Caco-2 (cell line): Measurements from ENCODE around the gene NHERF2. TPM values are rescaled to one million over a fixed set of nuclear protein-coding genes. Genes with fewer than 3 reads are reported as not detected.

Experiments
- BruUV-seq: library from RNA; stranded (reverse); fragments of 400-500 nt; replicated peaks from 2 replicates; lab custom pipeline; 2021; lab: Mats Ljungman, UMichigan
- CTCF ChIA-PET: fragments of 300-600 bp; sonication (Branson Sonifier 250); formaldehyde crosslinking; loops from one replicate; lab custom pipeline; 2022; ENCODE audit warnings: antibody characterized with exemption; lab: Charles Lee
- POLR2A ChIA-PET: fragments of 300-600 bp; sonication (Branson Sonifier 250); formaldehyde crosslinking; loops from one replicate; lab custom pipeline; 2022; ENCODE audit warnings: antibody characterized with exemption; lab: Charles Lee
- DNase-seq, 2 experiments: peaks; one replicate each; pipeline versions ENCODE4 v3.0.0 to v3.0.0-alpha.2; 2020 to 2022
- H3K27me3 ChIP-seq: replicated peaks from 2 replicates; pipeline ENCODE4 v1.6.0; 2011; ENCODE audit warnings: low read length; ENCODE audit not compliant: control insufficient read depth, insufficient read depth
- H3K36me3 ChIP-seq: 2 replicates; pipeline ENCODE4 v1.5.1; 2011; ENCODE audit warnings: low read length; ENCODE audit not compliant: control insufficient read depth, insufficient read depth
- H3K4me1 ChIP-seq: fragments of 250-450 bp; sonication (Bioruptor Pico); 2 replicates; pipeline ENCODE4 v1.5.1; 2020; ENCODE audit warnings: mild to moderate bottlenecking
- H3K4me3 ChIP-seq: 2 replicates; pipeline ENCODE4 v1.5.1; 2011; ENCODE audit warnings: low read depth, mild to moderate bottlenecking, control low read depth, low read length
- H3K9me3 ChIP-seq: fragments of 250-450 bp; sonication (Bioruptor Pico); 2 replicates; pipeline ENCODE4 v1.5.1; 2020; ENCODE audit warnings: mild to moderate bottlenecking, moderate library complexity
- H3K27ac Mint-ChIP-seq: one replicate; pipeline ENCODE4 v1.8.0; 2022; ENCODE audit warnings: mixed read lengths; ENCODE audit not compliant: unreplicated experiment
- H3K27me3 Mint-ChIP-seq: one replicate; pipeline ENCODE4 v1.8.0; 2022; ENCODE audit warnings: mixed read lengths; ENCODE audit not compliant: insufficient read depth, unreplicated experiment
- H3K36me3 Mint-ChIP-seq: one replicate; pipeline ENCODE4 v1.8.0; 2022; ENCODE audit warnings: mild to moderate bottlenecking, mixed read lengths; ENCODE audit not compliant: insufficient read depth, unreplicated experiment
- H3K4me1 Mint-ChIP-seq: one replicate; pipeline ENCODE4 v1.8.0; 2022; ENCODE audit warnings: low read depth, mixed read lengths; ENCODE audit not compliant: unreplicated experiment
- H3K4me3 Mint-ChIP-seq: one replicate; pipeline ENCODE4 v1.8.0; 2022; ENCODE audit warnings: mild to moderate bottlenecking, moderate library complexity, mixed read lengths; ENCODE audit not compliant: unreplicated experiment
- H3K9me3 Mint-ChIP-seq: one replicate; pipeline ENCODE4 v1.8.0; 2022; ENCODE audit warnings: mixed read lengths; ENCODE audit not compliant: unreplicated experiment
- intact Hi-C: fragments of 100-400 bp; cut with micrococcal nuclease; formaldehyde crosslinking; loops from one replicate; pipeline ENCODE4 v1.10.0; 2022; ENCODE audit not compliant: unreplicated experiment
- total RNA-seq: library from RNA; stranded (reverse); gene quantifications from 2 replicates; pipeline ENCODE4 v1.2.3, GENCODE V29; 2022
- TF ChIP-seq, protein P1 (sequence below), 2 experiments: fragments of 200-600 bp in 1 of 2; IDR thresholded peaks; 1 replicate in 1 of 2; 2 replicates in 1 of 2; pipeline versions ENCODE4 v1.5.1 to v1.8.0; 2011 to 2022; ENCODE audit warnings: antibody characterized with exemption in 1 of 2, control low read depth in 1 of 2, inconsistent platforms in 1 of 2, low read depth in 1 of 2, low read length in 1 of 2, mild to moderate bottlenecking in 1 of 2, moderate library complexity in 1 of 2; ENCODE audit not compliant: insufficient read depth in 1 of 2, severe bottlenecking in 1 of 2, unreplicated experiment in 1 of 2

NHERF2 gene
- total RNA-seq, 1 experiment from 2014 or later, result 26.6 TPM

GRCh38 chr16:2060346-2060745, 33.6 kb downstream of the NHERF2 start:
- no peaks in the 10 kb centered on the region for H3K9me3 ChIP-seq
- no peaks in the 10 kb centered on the region for H3K27me3 Mint-ChIP-seq
- H3K4me1 ChIP-seq, result no peaks in the 10 kb centered on the region
- H3K36me3 ChIP-seq, result no peaks in the 10 kb centered on the region
- intact Hi-C loops, result no loop called here
- TF ChIP-seq, protein P1, sequence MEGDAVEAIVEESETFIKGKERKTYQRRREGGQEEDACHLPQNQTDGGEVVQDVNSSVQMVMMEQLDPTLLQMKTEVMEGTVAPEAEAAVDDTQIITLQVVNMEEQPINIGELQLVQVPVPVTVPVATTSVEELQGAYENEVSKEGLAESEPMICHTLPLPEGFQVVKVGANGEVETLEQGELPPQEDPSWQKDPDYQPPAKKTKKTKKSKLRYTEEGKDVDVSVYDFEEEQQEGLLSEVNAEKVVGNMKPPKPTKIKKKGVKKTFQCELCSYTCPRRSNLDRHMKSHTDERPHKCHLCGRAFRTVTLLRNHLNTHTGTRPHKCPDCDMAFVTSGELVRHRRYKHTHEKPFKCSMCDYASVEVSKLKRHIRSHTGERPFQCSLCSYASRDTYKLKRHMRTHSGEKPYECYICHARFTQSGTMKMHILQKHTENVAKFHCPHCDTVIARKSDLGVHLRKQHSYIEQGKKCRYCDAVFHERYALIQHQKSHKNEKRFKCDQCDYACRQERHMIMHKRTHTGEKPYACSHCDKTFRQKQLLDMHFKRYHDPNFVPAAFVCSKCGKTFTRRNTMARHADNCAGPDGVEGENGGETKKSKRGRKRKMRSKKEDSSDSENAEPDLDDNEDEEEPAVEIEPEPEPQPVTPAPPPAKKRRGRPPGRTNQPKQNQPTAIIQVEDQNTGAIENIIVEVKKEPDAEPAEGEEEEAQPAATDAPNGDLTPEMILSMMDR (IDR thresholded peaks at IDR 0.05; ENCODE audit: insufficient read depth in 1 of 2, low read depth in 1 of 2, low read length in 1 of 2, severe bottlenecking in 1 of 2, unreplicated experiment in 1 of 2), result no peak
- H3K27ac Mint-ChIP-seq, result no peak overlapping the region
- no TSS peak for BruUV-seq
- CTCF ChIA-PET, result no interaction called here
- DNase-seq, result no peak
- peaks cover 16% of the 10 kb centered on the region for H3K36me3 Mint-ChIP-seq
- no peak overlapping the region for H3K4me3 Mint-ChIP-seq
- H3K27me3 ChIP-seq, result no peaks in the 10 kb centered on the region
- H3K4me3 ChIP-seq, result no peak overlapping the region
- H3K4me1 Mint-ChIP-seq, result no peaks in the 10 kb centered on the region
- POLR2A ChIA-PET, result no interaction called here
- no peaks in the 10 kb centered on the region for H3K9me3 Mint-ChIP-seq

GRCh38 chr16:2061023-2061422, 34.3 kb downstream of the NHERF2 start:
- H3K36me3 ChIP-seq, result peaks cover 2% of the 10 kb centered on the region

GRCh38 chr16:2061526-2061925, 34.8 kb downstream of the NHERF2 start:
- CTCF ChIA-PET, result no interaction called here
- no peaks in the 10 kb centered on the region for H3K4me1 Mint-ChIP-seq
- no peak overlapping the region for H3K27ac Mint-ChIP-seq
- POLR2A ChIA-PET, result no interaction called here
- H3K4me1 ChIP-seq, result no peaks in the 10 kb centered on the region
- DNase-seq, result no peak
- BruUV-seq, result no TSS peak
- H3K9me3 ChIP-seq, result no peaks in the 10 kb centered on the region
- intact Hi-C loops, result no loop called here
- H3K27me3 Mint-ChIP-seq, result no peaks in the 10 kb centered on the region
- H3K4me3 ChIP-seq, result no peak overlapping the region
- no peaks in the 10 kb centered on the region for H3K27me3 ChIP-seq
- peaks cover 2% of the 10 kb centered on the region for H3K36me3 ChIP-seq
- H3K4me3 Mint-ChIP-seq, result no peak overlapping the region
- H3K9me3 Mint-ChIP-seq, result no peaks in the 10 kb centered on the region
- TF ChIP-seq, protein P1 (IDR thresholded peaks at IDR 0.05; ENCODE audit: insufficient read depth in 1 of 2, low read depth in 1 of 2, low read length in 1 of 2, severe bottlenecking in 1 of 2, unreplicated experiment in 1 of 2), result no peak
- peaks cover 17% of the 10 kb centered on the region for H3K36me3 Mint-ChIP-seq

More at GRCh38 chr16:2061023-2061422, 34.3 kb downstream of the NHERF2 start:
- Histone ChIP-seq H3K4me3 (no peak overlapping the region), H3K27me3 (no peaks in the 10 kb centered on the region), H3K4me1 (no peaks in the 10 kb centered on the region), H3K9me3 (no peaks in the 10 kb centered on the region)
- Mint-ChIP-seq H3K4me1 (no peaks in the 10 kb centered on the region), H3K27me3 (no peaks in the 10 kb centered on the region), H3K36me3 (peaks cover 19% of the 10 kb centered on the region), H3K9me3 (no peaks in the 10 kb centered on the region), H3K4me3 (no peak overlapping the region), H3K27ac (no peak overlapping the region)
- intact Hi-C loops, result no loop called here
- CTCF ChIA-PET, result no interaction called here
- BruUV-seq, result no TSS peak
- no peak for DNase-seq
- POLR2A ChIA-PET, result no interaction called here
- TF ChIP-seq, protein P1 (IDR thresholded peaks at IDR 0.05; ENCODE audit: insufficient read depth in 1 of 2, low read depth in 1 of 2, low read length in 1 of 2, severe bottlenecking in 1 of 2, unreplicated experiment in 1 of 2), result no peak
